ENCODE results near the gene EBF3. TPM values are rescaled to one million over a fixed set of nuclear protein-coding genes. Genes with fewer than 3 reads are reported as not detected.

Gene EBF3
- total RNA-seq, 1 donor from 2014 or later = 0.07 TPM

DNA sequence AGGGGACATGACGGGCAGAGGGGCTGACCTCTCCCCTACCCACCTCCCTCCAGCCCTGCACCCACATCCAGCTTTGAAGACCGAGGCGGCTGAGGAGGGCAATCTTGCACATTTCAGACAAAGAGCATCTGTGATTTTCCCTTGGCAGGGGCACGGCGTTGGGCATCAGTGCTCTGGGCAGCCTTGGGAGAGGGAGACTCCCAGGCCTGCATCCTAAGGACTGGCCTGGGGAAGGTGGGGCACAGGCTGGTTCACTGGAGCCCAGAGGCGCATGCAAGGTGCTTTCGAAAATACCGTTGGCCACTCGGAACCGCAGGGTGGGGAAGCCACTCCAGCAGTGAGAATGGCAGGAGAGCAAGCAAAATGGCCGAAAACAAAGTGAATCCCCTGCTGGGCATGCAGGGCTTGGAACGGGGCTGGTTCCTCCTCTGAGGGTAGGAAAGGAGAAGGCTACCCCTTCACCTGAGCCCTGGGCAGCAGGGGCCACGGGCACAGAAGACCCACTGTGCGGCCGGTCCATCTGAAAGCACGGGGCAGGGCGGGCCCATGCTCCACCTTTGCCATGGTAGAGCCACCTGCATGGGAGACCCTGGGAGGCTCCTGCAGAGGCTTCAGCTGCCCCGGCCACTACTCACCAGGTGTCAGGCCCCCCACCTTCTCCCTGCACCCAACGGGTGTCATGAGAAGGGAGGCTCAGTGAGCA lies 49.8 kb downstream of the EBF3 start:
- Histone ChIP-seq H3K4me2 (ENCODE audit: low read length) (no peak overlapping the region), H3K27me3 (ENCODE audit: insufficient read depth, low read length) (no peaks in the 10 kb centered on the region), H3K36me3 (ENCODE audit: insufficient read depth, low read length) (no peaks in the 10 kb centered on the region), H2AFZ (ENCODE audit: low read depth, low read length) (no peak overlapping the region), H3K4me3 (ENCODE audit: insufficient read depth, low read depth, low read length) (no peak overlapping the region), H3K9me3 (ENCODE audit: insufficient read depth, low read depth, low read length) (no peaks in the 10 kb centered on the region), H3K4me1 (ENCODE audit: insufficient read depth, low read length) (no peaks in the 10 kb centered on the region), H3K9ac (ENCODE audit: low read length) (no peak overlapping the region), H4K20me1 (ENCODE audit: insufficient read depth, low read length) (no peaks in the 10 kb centered on the region), H3K79me2 (ENCODE audit: insufficient read depth, low read length) (no peaks in the 10 kb centered on the region), H3K27ac (ENCODE audit: low read depth, low read length) (no peak overlapping the region)
- no peaks in the 10 kb centered on the region for H3K4me1 Mint-ChIP-seq (ENCODE audit: low read depth, unreplicated experiment)
- no peak for TF ChIP-seq EZH2 (IDR thresholded peaks at IDR 0.05; ENCODE audit: insufficient read depth, low read length)
- TF ChIP-seq, protein P1, sequence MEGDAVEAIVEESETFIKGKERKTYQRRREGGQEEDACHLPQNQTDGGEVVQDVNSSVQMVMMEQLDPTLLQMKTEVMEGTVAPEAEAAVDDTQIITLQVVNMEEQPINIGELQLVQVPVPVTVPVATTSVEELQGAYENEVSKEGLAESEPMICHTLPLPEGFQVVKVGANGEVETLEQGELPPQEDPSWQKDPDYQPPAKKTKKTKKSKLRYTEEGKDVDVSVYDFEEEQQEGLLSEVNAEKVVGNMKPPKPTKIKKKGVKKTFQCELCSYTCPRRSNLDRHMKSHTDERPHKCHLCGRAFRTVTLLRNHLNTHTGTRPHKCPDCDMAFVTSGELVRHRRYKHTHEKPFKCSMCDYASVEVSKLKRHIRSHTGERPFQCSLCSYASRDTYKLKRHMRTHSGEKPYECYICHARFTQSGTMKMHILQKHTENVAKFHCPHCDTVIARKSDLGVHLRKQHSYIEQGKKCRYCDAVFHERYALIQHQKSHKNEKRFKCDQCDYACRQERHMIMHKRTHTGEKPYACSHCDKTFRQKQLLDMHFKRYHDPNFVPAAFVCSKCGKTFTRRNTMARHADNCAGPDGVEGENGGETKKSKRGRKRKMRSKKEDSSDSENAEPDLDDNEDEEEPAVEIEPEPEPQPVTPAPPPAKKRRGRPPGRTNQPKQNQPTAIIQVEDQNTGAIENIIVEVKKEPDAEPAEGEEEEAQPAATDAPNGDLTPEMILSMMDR (IDR thresholded peaks at IDR 0.05; ENCODE audit: insufficient read depth, low read depth, low read length) = no peak
- no peak overlapping the region for H3K4me3 Mint-ChIP-seq (ENCODE audit: unreplicated experiment)
- H3K36me3 Mint-ChIP-seq (ENCODE audit: low read depth, unreplicated experiment) = no peaks in the 10 kb centered on the region
- no peaks in the 10 kb centered on the region for H3K9me3 Mint-ChIP-seq (ENCODE audit: unreplicated experiment)
- no peak for DNase-seq (ENCODE audit: low read depth)
- no peak for FAIRE-seq
- no peak overlapping the region for H3K27ac Mint-ChIP-seq (ENCODE audit: unreplicated experiment)
- H3K27me3 Mint-ChIP-seq (ENCODE audit: low read depth, unreplicated experiment) = peaks cover 14% of the 10 kb centered on the region

DNA sequence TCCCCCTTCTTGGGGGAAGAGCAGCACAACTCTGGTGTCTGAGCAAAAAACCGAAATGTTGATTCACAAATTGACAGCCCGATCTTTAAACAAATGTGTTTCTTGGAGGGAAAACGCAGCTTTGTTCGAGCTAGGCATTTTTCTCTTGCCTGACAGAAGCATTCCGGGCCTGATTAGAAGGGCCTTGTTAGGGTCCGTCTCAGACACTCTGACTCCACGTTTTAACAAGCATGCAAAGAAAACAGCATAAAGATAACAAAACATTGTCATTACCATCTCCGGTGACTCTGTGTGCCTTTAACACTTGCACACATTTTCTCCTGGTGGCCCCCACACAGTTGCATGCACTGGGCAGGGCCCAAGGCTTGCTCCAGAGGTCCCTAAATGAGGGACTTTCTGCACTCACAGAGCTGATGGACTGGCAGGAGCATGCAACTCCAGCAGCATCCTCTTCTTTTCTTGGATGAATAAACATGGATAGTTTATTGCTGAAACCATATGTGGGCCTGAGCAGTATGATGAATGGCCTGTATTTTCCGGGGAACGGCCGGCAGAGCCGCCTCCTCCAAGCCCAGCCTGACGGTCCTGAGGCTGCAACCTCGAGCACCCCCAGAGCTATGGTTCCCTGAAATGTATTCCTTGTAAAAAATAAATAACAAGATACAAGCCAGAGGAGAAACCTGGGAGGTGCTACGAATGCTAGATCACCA lies 50.9 kb downstream of the EBF3 start:
- Mint-ChIP-seq H3K4me1 (ENCODE audit: low read depth, unreplicated experiment) (no peaks in the 10 kb centered on the region), H3K9me3 (ENCODE audit: unreplicated experiment) (no peaks in the 10 kb centered on the region), H3K27ac (ENCODE audit: unreplicated experiment) (no peak overlapping the region), H3K27me3 (ENCODE audit: low read depth, unreplicated experiment) (peaks cover 20% of the 10 kb centered on the region), H3K4me3 (ENCODE audit: unreplicated experiment) (no peak overlapping the region), H3K36me3 (ENCODE audit: low read depth, unreplicated experiment) (no peaks in the 10 kb centered on the region)
- no peak for DNase-seq (ENCODE audit: low read depth)
- Histone ChIP-seq H3K27ac (ENCODE audit: low read depth, low read length) (no peak overlapping the region), H3K27me3 (ENCODE audit: insufficient read depth, low read length) (no peaks in the 10 kb centered on the region), H3K9ac (ENCODE audit: low read length) (no peak overlapping the region), H3K9me3 (ENCODE audit: insufficient read depth, low read depth, low read length) (no peaks in the 10 kb centered on the region), H3K36me3 (ENCODE audit: insufficient read depth, low read length) (no peaks in the 10 kb centered on the region), H3K4me3 (ENCODE audit: insufficient read depth, low read depth, low read length) (no peak overlapping the region), H3K79me2 (ENCODE audit: insufficient read depth, low read length) (no peaks in the 10 kb centered on the region), H3K4me1 (ENCODE audit: insufficient read depth, low read length) (no peaks in the 10 kb centered on the region), H3K4me2 (ENCODE audit: low read length) (no peak overlapping the region), H2AFZ (ENCODE audit: low read depth, low read length) (no peak overlapping the region), H4K20me1 (ENCODE audit: insufficient read depth, low read length) (no peaks in the 10 kb centered on the region)
- FAIRE-seq = no peak
- TF ChIP-seq, protein P1 (IDR thresholded peaks at IDR 0.05; ENCODE audit: insufficient read depth, low read depth, low read length) = no peak
- TF ChIP-seq EZH2 (IDR thresholded peaks at IDR 0.05; ENCODE audit: insufficient read depth, low read length) = no peak

All from astrocyte (in vitro differentiated cells and primary cell).